Suprapubic skin (tissue), 4 donors: ENCODE measurements around the gene CMAS.

ENCODE experiments used
- CTCF ChIP-seq, 2 donors: fragments of 200-600 bp in 1 of 2; fragments of 450-650 bp in 1 of 2; sonication (generic) in 1 of 2; IDR thresholded peaks; one replicate each; pipeline ENCODE4 v1.5.1; 2016 to 2019; ENCODE audit warnings: antibody characterized with exemption in 2 of 2, mild to moderate bottlenecking in 1 of 2, moderate library complexity in 1 of 2
- POLR2A ChIP-seq, 2 donors: fragments of 450-650 bp; IDR thresholded peaks; one replicate each; pipeline ENCODE4 v1.6.1; 2017; ENCODE audit warnings: antibody characterized with exemption in 2 of 2, mild to moderate bottlenecking in 2 of 2, moderate library complexity in 2 of 2
- POLR2AphosphoS5 ChIP-seq, 3 donors: sonication (generic); formaldehyde crosslinking; IDR thresholded peaks; one replicate each; pipeline ENCODE4 v1.6.1; 2017; ENCODE audit warnings: antibody characterized with exemption in 3 of 3

DNA sequence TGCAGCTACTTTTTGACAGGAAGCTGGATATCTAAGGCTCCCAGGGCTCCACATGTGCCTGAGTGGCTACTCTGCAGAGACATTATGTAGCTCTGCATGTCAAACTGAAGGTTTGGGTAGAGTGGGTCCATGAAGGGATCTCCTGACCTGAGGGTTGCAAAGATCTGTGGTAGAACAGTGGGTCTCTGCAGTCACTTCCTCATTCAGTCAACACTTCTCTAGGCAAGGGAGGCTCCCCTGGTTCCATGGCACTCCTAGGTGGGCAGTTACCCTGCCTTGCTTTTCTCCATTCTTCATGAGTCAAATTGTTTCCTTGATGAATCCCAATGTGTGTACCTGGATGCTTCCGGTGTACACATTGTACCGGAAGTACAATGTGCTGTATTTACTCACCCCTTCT, 57.4 kb downstream of the CMAS start:
- TF ChIP-seq CTCF (IDR thresholded peaks at IDR 0.05) (no peak), POLR2AphosphoS5 (IDR thresholded peaks at IDR 0.05) (no peak), POLR2A (IDR thresholded peaks at IDR 0.05) (no peak)
